ENCODE results near the gene CD209.
A peak's percentile ranks its signal among the peaks of the same experiment; 100 is the strongest.
"Not testable (repeated sequence)": the region's sequence is repeated elsewhere in the genome, so short reads cannot be mapped to it uniquely, and the experiment has no call there.

The CD209 gene

GRCh38 chr19:7767487-7767886 lies 20.2 kb upstream of the CD209 start:
- no peak for DNase-seq

- no peak for DNase-seq
Measured at GRCh38 chr19:7766535-7766934, 19.2 kb upstream of the CD209 start.

GRCh38 chr19:7765043-7765442 lies 17.7 kb upstream of the CD209 start:
- DNase-seq: not testable (repeated sequence)

GRCh38 chr19:7764157-7764556 lies 16.8 kb upstream of the CD209 start:
- not testable (repeated sequence) for DNase-seq

GRCh38 chr19:7763696-7764095 lies 16.4 kb upstream of the CD209 start:
- no peak for DNase-seq

- DNase-seq: no peak
Measured at GRCh38 chr19:7762719-7763293, 15.5 kb upstream of the CD209 start, which contains the start of gene CLEC4M. Gene CLEC4M (plus strand): TSS chr19:7763243. CDS start chr19:7763267, 24 bp downstream.

- DNase-seq: no peak
Measured at GRCh38 chr19:7759156-7759555, 11.8 kb upstream of the CD209 start.

- no peak for DNase-seq
Measured at GRCh38 chr19:7757358-7757757, 10.0 kb upstream of the CD209 start.

GRCh38 chr19:7756258-7756657 lies 8.9 kb upstream of the CD209 start:
- no peak for DNase-seq

GRCh38 chr19:7751157-7751783 lies 3.9 kb upstream of the CD209 start:
- DNase-seq: no peak

- peak; percentile 13 for DNase-seq
Measured at GRCh38 chr19:7748756-7749155, 1.4 kb upstream of the CD209 start.

- DNase-seq: no peak
Measured at GRCh38 chr19:7748171-7748570, 837 bp upstream of the CD209 start.

- DNase-seq: not testable (repeated sequence)
Measured at GRCh38 chr19:7746306-7746705, 1.0 kb downstream of the CD209 start.

- DNase-seq: no peak
Measured at GRCh38 chr19:7744871-7745650, 2.3 kb downstream of the CD209 start.

- no peak for DNase-seq
Measured at GRCh38 chr19:7744199-7744786, 3.0 kb downstream of the CD209 start.

GRCh38 chr19:7743425-7743841 lies 3.9 kb downstream of the CD209 start:
- DNase-seq: no peak

GRCh38 chr19:7742991-7743390 lies 4.3 kb downstream of the CD209 start:
- no peak for DNase-seq

- DNase-seq: no peak
Measured at GRCh38 chr19:7742575-7742974, 4.8 kb downstream of the CD209 start.

- DNase-seq: no peak
Measured at GRCh38 chr19:7740682-7741054, 6.7 kb downstream of the CD209 start.

GRCh38 chr19:7739801-7740681 lies 7.3 kb downstream of the CD209 start:
- no peak for DNase-seq

- no peak for DNase-seq
Measured at GRCh38 chr19:7739211-7739755, 8.1 kb downstream of the CD209 start.

GRCh38 chr19:7738023-7738422 lies 9.3 kb downstream of the CD209 start:
- DNase-seq: no peak

All from HCEC 1CT (cell line).